Measurements from ENCODE around the gene PRKRA. TPM values are rescaled to one million over a fixed set of nuclear protein-coding genes. Genes with fewer than 3 reads are reported as not detected.

PRKRA gene
- total and polyA plus RNA-seq, 2 donors (not counting 3 experiments of a cell fraction or from before 2014, with no cell fraction given) = 31.0 to 46.6 TPM

GRCh38 chr2:178403671-178404306 is 47.2 kb downstream of the PRKRA start:
- BruUV-seq (replicated peaks) = no TSS peak
- dilution Hi-C loops (cut with MboI; ENCODE audit: extremely low pct_ligation_motif_present, low sequenced_read_pairs) (no loop called here), intact Hi-C loops (cut with micrococcal nuclease) (loop anchor here (1.0 kb wide), 1 partner anchor 10 kb away; no protein-coding TSS in a partner anchor)
- H3K4me1 ChIP-seq (ENCODE audit: control insufficient read depth, extremely low read depth, insufficient read depth, low read length) = peaks cover 4% of the 10 kb centered on the region
- CTCF ChIA-PET = interaction anchor here (0.7 to 3.5 kb wide), 6 partner anchors 9 to 272 kb away, joined by 3 to 61 read pairs (median 4); no protein-coding TSS in a partner anchor
- no peak for DNase-seq (ENCODE audit: low read depth, low spot score)
- H3K9ac ChIP-seq (replicated peaks; ENCODE audit: extremely low read depth, insufficient read depth, low read length) = no peak overlapping the region
- H3K4me3 ChIP-seq (replicated peaks in 1 of 3; ENCODE audit: insufficient read depth in 1 of 3, low read depth in 1 of 3, low read length in 3 of 3) = no peak overlapping the region
- POLR2A ChIA-PET = interaction anchor here (1.4 kb wide), 1 partner anchor 10 kb away, joined by 4 read pairs; no protein-coding TSS in a partner anchor
- no peaks in the 10 kb centered on the region for H4K20me1 ChIP-seq (replicated peaks; ENCODE audit: control insufficient read depth, extremely low read depth, insufficient read depth, low read length)
- TF ChIP-seq FOS (IDR thresholded peaks at IDR 0.05; ENCODE audit: borderline replicate concordance, insufficient read depth, low read length) = no peak
- TF ChIP-seq CTCF (IDR thresholded peaks at IDR 0.05; ENCODE audit: extremely low read depth in 1 of 2, insufficient read depth in 1 of 2, low read depth in 1 of 2, low read length in 2 of 2) = no peak
- TF ChIP-seq MAX (IDR thresholded peaks at IDR 0.05; ENCODE audit: insufficient read depth, insufficient read length) = no peak
- no peak for TF ChIP-seq GATA2 (IDR thresholded peaks at IDR 0.05; ENCODE audit: insufficient read depth, insufficient read length, low read depth, low read length)
- no peak for TF ChIP-seq EZH2 (IDR thresholded peaks at IDR 0.05; ENCODE audit: borderline replicate concordance, low read depth, low read length, severe bottlenecking)
- no peak for TF ChIP-seq MYC (IDR thresholded peaks at IDR 0.05; ENCODE audit: low read depth, low read length)
- TF ChIP-seq POLR2A (IDR thresholded peaks at IDR 0.05; ENCODE audit: low read depth, low read length) = no peak
- no peak for TF ChIP-seq POLR2AphosphoS5 (IDR thresholded peaks at IDR 0.05; ENCODE audit: insufficient read depth, low read depth, low read length)
- no peak for TF ChIP-seq JUN (IDR thresholded peaks at IDR 0.05; ENCODE audit: borderline replicate concordance, insufficient read depth, insufficient read length, low read depth)
- H3K9me1 ChIP-seq (replicated peaks; ENCODE audit: control insufficient read depth, extremely low read depth, insufficient read depth, low read length) = no peaks in the 10 kb centered on the region
- no peak overlapping the region for H3K4me2 ChIP-seq (ENCODE audit: insufficient read depth, low read length)
- H3K27me3 ChIP-seq (ENCODE audit: control insufficient read depth in 2 of 2, insufficient read depth in 2 of 2, low read length in 2 of 2) = no peaks in the 10 kb centered on the region
- H3K9me3 ChIP-seq (replicated peaks; ENCODE audit: control insufficient read depth, insufficient read depth, low read length) = no peaks in the 10 kb centered on the region
- H3K27ac ChIP-seq (ENCODE audit: insufficient read depth, low read depth, low read length) = no peak overlapping the region
- no peaks in the 10 kb centered on the region for H3K36me3 ChIP-seq (ENCODE audit: control insufficient read depth in 2 of 2, extremely low read depth in 1 of 2, insufficient read depth in 2 of 2, low read length in 2 of 2)
- H3K79me2 ChIP-seq (ENCODE audit: control insufficient read depth, insufficient read depth, low read length) = no peaks in the 10 kb centered on the region
- no peak overlapping the region for H2AFZ ChIP-seq (ENCODE audit: low read depth, low read length)
- FAIRE-seq = no peak

All from endothelial cell of umbilical vein (primary cell).